Measurements from ENCODE around the gene PHPT1. TPM values are rescaled to one million over a fixed set of nuclear protein-coding genes. Genes with fewer than 3 reads are reported as not detected.

PHPT1 gene
- total and polyA plus RNA-seq, 2 of the 13 experiments (the other 11 are each of a cell fraction or from before 2014, with no cell fraction given): 189 to 192 TPM

- peak; percentile 64; the same call in 1 of the 2 replicates for TF ChIP-seq MEIS1 (CRISPR knock-in tag; IDR thresholded peaks at IDR 0.05; ENCODE audit: borderline replicate concordance)
- no peak for TF ChIP-seq SRY (CRISPR knock-in tag; IDR thresholded peaks at IDR 0.05)
- TF ChIP-seq HES4 (CRISPR knock-in tag; IDR thresholded peaks at IDR 0.05; ENCODE audit: borderline replicate concordance): no peak
- TF ChIP-seq ESRRA (CRISPR knock-in tag; IDR thresholded peaks at IDR 0.05; ENCODE audit: low read depth): peak; percentile 73
- no peak for TF ChIP-seq ZNF207 (IDR thresholded peaks at IDR 0.05; ENCODE audit: borderline replicate concordance)
- TF ChIP-seq DPF2 (CRISPR knock-in tag; IDR thresholded peaks at IDR 0.05; ENCODE audit: borderline replicate concordance, low read depth): no peak
- TF ChIP-seq HHEX (CRISPR knock-in tag; IDR thresholded peaks at IDR 0.05): no peak
- no peak for TF ChIP-seq ELF1 (CRISPR knock-in tag; IDR thresholded peaks at IDR 0.05)
- TF ChIP-seq THYN1 (CRISPR knock-in tag; IDR thresholded peaks at IDR 0.05; ENCODE audit: borderline replicate concordance, low read depth): no peak
- peak; percentile 36; the same call in 1 of the 2 replicates for TF ChIP-seq ZNF768 (CRISPR knock-in tag; IDR thresholded peaks at IDR 0.05)
- 0 out of 2 replicates have a peak, but pooled peaks have one; percentile 31 for TF ChIP-seq ZNF337 (CRISPR knock-in tag; IDR thresholded peaks at IDR 0.05; ENCODE audit: borderline replicate concordance, low read depth)
- no peak for TF ChIP-seq ZNF138 (CRISPR knock-in tag; IDR thresholded peaks at IDR 0.05; ENCODE audit: low read depth)
- no peak for TF ChIP-seq ZNF720 (CRISPR knock-in tag; IDR thresholded peaks at IDR 0.05)
- peak; percentile 79; the same call in 1 of the 2 replicates for TF ChIP-seq IRF1 (CRISPR knock-in tag; IDR thresholded peaks at IDR 0.05; ENCODE audit: low read depth)
- TF ChIP-seq MIXL1 (CRISPR knock-in tag; IDR thresholded peaks at IDR 0.05): no peak
- TF ChIP-seq ZNF512 (CRISPR knock-in tag; IDR thresholded peaks at IDR 0.05): no peak
- no peak for TF ChIP-seq ZFP37 (CRISPR knock-in tag; IDR thresholded peaks at IDR 0.05; ENCODE audit: borderline replicate concordance)
- TF ChIP-seq ZNF629 (CRISPR knock-in tag; conservative IDR thresholded peaks at IDR 0.05): no peak
- TF ChIP-seq ZNF143 (CRISPR knock-in tag; IDR thresholded peaks at IDR 0.05): no peak
- TF ChIP-seq ZBTB34 (CRISPR knock-in tag; IDR thresholded peaks at IDR 0.05): 0 out of 2 replicates have a peak, but pooled peaks have one; percentile 26
- peak; percentile 82; the same call in 1 of the 2 replicates for TF ChIP-seq MTA1 (CRISPR knock-in tag; IDR thresholded peaks at IDR 0.05; ENCODE audit: borderline replicate concordance)
- TF ChIP-seq E2F1 (CRISPR knock-in tag; IDR thresholded peaks at IDR 0.05): no peak
- no peak for TF ChIP-seq ZC3H4 (CRISPR knock-in tag; IDR thresholded peaks at IDR 0.05; ENCODE audit: borderline replicate concordance)
- TF ChIP-seq NFE2 (CRISPR knock-in tag; IDR thresholded peaks at IDR 0.05): no peak
- TF ChIP-seq RFXAP (CRISPR knock-in tag; IDR thresholded peaks at IDR 0.05; ENCODE audit: borderline replicate concordance): no peak
- no peak for TF ChIP-seq CBFB (CRISPR knock-in tag; IDR thresholded peaks at IDR 0.05)
- TF ChIP-seq EEA1 (CRISPR knock-in tag; IDR thresholded peaks at IDR 0.05; ENCODE audit: borderline replicate concordance): no peak; the same call in 1 of the 2 replicates
These were observed 8.1 kb upstream of the PHPT1 start (continued) for GRCh38 chr9:136840877-136841645.

Measured in HepG2 (cell line).